GM18498 (cell line): Measurements from ENCODE around the gene BPIFB1.

Source experiments
- ATAC-seq: cut with Tn5 transposase; IDR thresholded peaks from one replicate; pipeline ENCODE4 v1.9.1; 2021; ENCODE audit warnings: mild to moderate bottlenecking, moderate library complexity; ENCODE audit not compliant: unreplicated experiment

Gene BPIFB1

GRCh38 chr20:33322456-33322855 lies 39.4 kb downstream of the BPIFB1 start:
- no peak for ATAC-seq

- ATAC-seq: no peak
Observed at GRCh38 chr20:33323236-33323635, 40.2 kb downstream of the BPIFB1 start.

GRCh38 chr20:33325350-33325749 lies 42.3 kb downstream of the BPIFB1 start:
- no peak for ATAC-seq

- no peak for ATAC-seq
Observed at GRCh38 chr20:33328157-33329137, 45.4 kb downstream of the BPIFB1 start.

- ATAC-seq: no peak
Observed at GRCh38 chr20:33332905-33333456, 50.0 kb downstream of the BPIFB1 start.

GRCh38 chr20:33333616-33334015 lies 50.6 kb downstream of the BPIFB1 start:
- ATAC-seq: no peak

- ATAC-seq: no peak
Observed at GRCh38 chr20:33334111-33334510, 51.1 kb downstream of the BPIFB1 start.

- ATAC-seq: no peak
Observed at GRCh38 chr20:33336375-33336774, 53.4 kb downstream of the BPIFB1 start.

GRCh38 chr20:33337119-33337518 lies 54.1 kb downstream of the BPIFB1 start:
- no peak for ATAC-seq

- ATAC-seq: no peak
Observed at GRCh38 chr20:33337531-33338165, 54.6 kb downstream of the BPIFB1 start.

- ATAC-seq: no peak
Observed at GRCh38 chr20:33338467-33339258, 55.6 kb downstream of the BPIFB1 start.

GRCh38 chr20:33339515-33340058 lies 56.6 kb downstream of the BPIFB1 start:
- no peak for ATAC-seq

GRCh38 chr20:33343521-33343920 lies 60.5 kb downstream of the BPIFB1 start:
- no peak for ATAC-seq

- ATAC-seq: no peak
Observed at GRCh38 chr20:33345342-33345741, 62.3 kb downstream of the BPIFB1 start.

GRCh38 chr20:33348136-33348937 lies 65.3 kb downstream of the BPIFB1 start:
- no peak for ATAC-seq

GRCh38 chr20:33349493-33349892 lies 66.5 kb downstream of the BPIFB1 start:
- ATAC-seq: no peak

GRCh38 chr20:33351696-33352095 lies 68.7 kb downstream of the BPIFB1 start:
- no peak for ATAC-seq

- ATAC-seq: no peak
Observed at GRCh38 chr20:33352258-33353012, 69.4 kb downstream of the BPIFB1 start.

- ATAC-seq: no peak
Observed at GRCh38 chr20:33353013-33353402, 70.0 kb downstream of the BPIFB1 start.
